MCF 10A (cell line): ENCODE measurements around the gene CDRT4. TPM values are rescaled to one million over a fixed set of nuclear protein-coding genes. Genes with fewer than 3 reads are reported as not detected.

Source experiments
- Bru-seq: library from RNA; stranded (reverse); fragments of 400-500 nt; gene quantifications from one replicate; lab custom pipeline; 2021; lab: Mats Ljungman, UMichigan
- BruChase-seq, 2 experiments: library from RNA; stranded (reverse); fragments of 400-500 nt; gene quantifications; one replicate each; lab custom pipeline; 2021; lab: Mats Ljungman, UMichigan
- BruUV-seq: library from RNA; stranded (reverse); fragments of 400-500 nt; replicated peaks from 2 replicates; lab custom pipeline; 2021; lab: Mats Ljungman, UMichigan
- CTCF ChIA-PET: fragments of 300-600 bp; sonication (Branson Sonifier 250); formaldehyde crosslinking; extraction: SDS; loops from one replicate; lab custom pipeline; 2021; ENCODE audit warnings: antibody characterized with exemption, inconsistent platforms; lab: Yijun Ruan, JAX
- POLR2A ChIA-PET: fragments of 300-600, 350-650 bp; sonication (Branson Sonifier 250); formaldehyde crosslinking; extraction: SDS; loops from one replicate; lab custom pipeline; 2020; ENCODE audit warnings: antibody characterized with exemption, inconsistent platforms; lab: Yijun Ruan, JAX
- DNase-seq: peaks from one replicate; pipeline ENCODE4 v3.0.0-alpha.2; 2018; ENCODE audit not compliant: unreplicated experiment
- H3K27ac Mint-ChIP-seq: one replicate; pipeline ENCODE4 v1.8.0; 2022; ENCODE audit warnings: mild to moderate bottlenecking, low read depth, mixed read lengths; ENCODE audit not compliant: unreplicated experiment
- H3K27me3 Mint-ChIP-seq: one replicate; pipeline ENCODE4 v1.8.0; 2022; ENCODE audit warnings: mixed read lengths; ENCODE audit not compliant: insufficient read depth, unreplicated experiment
- H3K36me3 Mint-ChIP-seq: one replicate; pipeline ENCODE4 v1.8.0; 2022; ENCODE audit warnings: mild to moderate bottlenecking, moderate library complexity, mixed read lengths; ENCODE audit not compliant: insufficient read depth, unreplicated experiment
- H3K4me1 Mint-ChIP-seq: one replicate; pipeline ENCODE4 v1.8.0; 2022; ENCODE audit warnings: mixed read lengths; ENCODE audit not compliant: insufficient read depth, unreplicated experiment
- H3K4me3 Mint-ChIP-seq: one replicate; pipeline ENCODE4 v1.8.0; 2022; ENCODE audit warnings: mild to moderate bottlenecking, moderate library complexity, mixed read lengths; ENCODE audit not compliant: unreplicated experiment
- H3K9me3 Mint-ChIP-seq: one replicate; pipeline ENCODE4 v1.8.0; 2022; ENCODE audit warnings: mixed read lengths; ENCODE audit not compliant: unreplicated experiment
- intact Hi-C: fragments of 100-400 bp; cut with micrococcal nuclease; formaldehyde crosslinking; loops from 2 replicates; pipeline ENCODE4 v1.14.1; 2022
- long read RNA-seq: library from polyadenylated mRNA; stranded (forward); transcript quantifications from one replicate; pipeline ENCODE4 v2.0.0, GENCODE V29; 2022
- total RNA-seq: library from RNA; stranded (reverse); gene quantifications from 2 replicates; pipeline ENCODE4 v1.2.3, GENCODE V29; 2022
- TF ChIP-seq, protein P1 (sequence below): fragments of 200-600 bp; IDR thresholded peaks from one replicate; pipeline ENCODE4 v1.8.0; 2022; ENCODE audit warnings: antibody characterized with exemption, mild to moderate bottlenecking; ENCODE audit not compliant: unreplicated experiment

Gene CDRT4
- total RNA-seq (11.3 and 19.6 TPM in 2 replicates), Bru-seq, nascent RNA (percentile 74 among the genes with signal in this experiment), BruChase-seq, experiment 1, labeled RNA remaining after a 6-hour chase (percentile 84 among the genes with signal in this experiment), BruChase-seq, experiment 2, labeled RNA remaining after a 2-hour chase (percentile 88 among the genes with signal in this experiment)
- long read RNA-seq, partial matches to known transcripts, result 0 of 2 reads
- long read RNA-seq, other reads (novel, unspliced or antisense), result 1 of 2 reads

DNA sequence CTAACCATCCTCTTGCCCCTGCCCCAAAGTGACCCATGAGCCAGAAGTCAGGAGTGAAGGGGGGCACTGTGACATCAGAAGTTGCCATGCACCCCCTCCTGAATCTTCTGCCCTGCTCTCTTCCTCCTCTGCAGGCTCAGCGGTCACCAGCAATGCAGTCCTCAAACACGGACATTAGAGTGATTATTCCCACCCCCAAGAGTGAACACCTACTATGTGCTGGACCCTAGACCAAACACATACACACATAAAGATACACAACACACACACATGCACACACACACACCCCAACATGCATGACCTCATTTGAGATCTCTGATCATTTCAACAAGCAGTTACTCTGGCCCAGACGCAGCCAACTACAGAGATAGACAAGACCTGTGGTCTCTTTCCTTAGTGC is at the start of gene CDRT4:
TSS of gene CDRT4 (minus strand) at position 30 of the 400 bp plus-strand sequence. CDS start 27,383 bp downstream, outside the sequence.
- Mint-ChIP-seq H3K36me3 (peaks cover 5% of the 10 kb centered on the region), H3K9me3 (no peaks in the 10 kb centered on the region), H3K27me3 (no peaks in the 10 kb centered on the region), H3K4me1 (peaks cover 12% of the 10 kb centered on the region), H3K4me3 (no peak within 1 kb of the TSS), H3K27ac (no peak within 1 kb of the TSS)
- no TSS peak for BruUV-seq
- ChIA-PET POLR2A (no interaction called here), CTCF (interaction anchor here (1.8 kb wide), 1 partner anchor 36 kb away, joined by 8 read pairs; no protein-coding TSS in a partner anchor)
- intact Hi-C loops, result no loop called here
- no peak for DNase-seq
- TF ChIP-seq, protein P1, sequence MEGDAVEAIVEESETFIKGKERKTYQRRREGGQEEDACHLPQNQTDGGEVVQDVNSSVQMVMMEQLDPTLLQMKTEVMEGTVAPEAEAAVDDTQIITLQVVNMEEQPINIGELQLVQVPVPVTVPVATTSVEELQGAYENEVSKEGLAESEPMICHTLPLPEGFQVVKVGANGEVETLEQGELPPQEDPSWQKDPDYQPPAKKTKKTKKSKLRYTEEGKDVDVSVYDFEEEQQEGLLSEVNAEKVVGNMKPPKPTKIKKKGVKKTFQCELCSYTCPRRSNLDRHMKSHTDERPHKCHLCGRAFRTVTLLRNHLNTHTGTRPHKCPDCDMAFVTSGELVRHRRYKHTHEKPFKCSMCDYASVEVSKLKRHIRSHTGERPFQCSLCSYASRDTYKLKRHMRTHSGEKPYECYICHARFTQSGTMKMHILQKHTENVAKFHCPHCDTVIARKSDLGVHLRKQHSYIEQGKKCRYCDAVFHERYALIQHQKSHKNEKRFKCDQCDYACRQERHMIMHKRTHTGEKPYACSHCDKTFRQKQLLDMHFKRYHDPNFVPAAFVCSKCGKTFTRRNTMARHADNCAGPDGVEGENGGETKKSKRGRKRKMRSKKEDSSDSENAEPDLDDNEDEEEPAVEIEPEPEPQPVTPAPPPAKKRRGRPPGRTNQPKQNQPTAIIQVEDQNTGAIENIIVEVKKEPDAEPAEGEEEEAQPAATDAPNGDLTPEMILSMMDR, result no peak

DNA sequence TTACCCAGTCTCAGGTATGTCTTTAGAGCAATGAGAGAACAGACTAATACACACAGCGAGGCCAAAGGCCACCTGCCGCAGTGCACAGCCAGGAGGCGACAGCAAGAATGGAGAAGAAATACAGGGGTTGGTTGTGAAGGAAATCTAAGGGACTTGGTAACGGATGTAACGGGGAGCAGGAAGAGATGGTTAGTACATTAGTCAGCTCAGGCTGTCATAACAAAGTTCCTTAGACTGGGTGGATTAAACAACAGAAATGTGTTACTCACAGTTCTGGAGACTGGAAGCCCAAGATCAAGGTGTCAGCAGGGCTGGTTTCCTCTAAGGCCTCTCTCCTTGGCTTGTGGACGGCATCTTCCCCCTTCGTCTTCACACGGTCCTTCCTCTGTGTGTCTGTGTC is 48.7 kb upstream of the CDRT4 start:
- intact Hi-C loops, result no loop called here
- no TSS peak for BruUV-seq
- Mint-ChIP-seq H3K4me1 (no peaks in the 10 kb centered on the region), H3K36me3 (peaks cover 24% of the 10 kb centered on the region), H3K9me3 (peaks cover 12% of the 10 kb centered on the region), H3K27ac (no peak overlapping the region), H3K27me3 (no peaks in the 10 kb centered on the region), H3K4me3 (no peak overlapping the region)
- CTCF ChIA-PET, result no interaction called here
- TF ChIP-seq, protein P1, result no peak
- POLR2A ChIA-PET, result no interaction called here
- DNase-seq, result peak; percentile 2

DNA sequence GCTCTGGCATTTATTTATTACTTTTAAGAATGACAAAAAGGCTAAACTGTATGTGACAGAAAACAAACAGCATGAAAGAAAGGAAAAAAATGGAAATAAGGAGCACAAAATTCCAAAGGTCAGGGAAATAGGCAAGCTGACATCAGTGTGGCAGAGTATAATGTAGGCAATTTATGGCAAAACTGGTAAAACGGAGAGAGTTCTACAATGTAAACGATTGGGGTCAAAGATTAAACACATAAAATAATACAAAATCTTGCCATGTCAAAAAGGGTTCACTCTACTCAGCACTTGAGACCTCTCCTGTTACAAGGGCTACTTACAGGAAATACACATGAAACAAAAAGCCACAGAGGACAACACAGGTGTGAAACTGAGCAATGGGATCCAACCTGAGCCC is 47.0 kb upstream of the CDRT4 start:
- peaks cover 24% of the 10 kb centered on the region for H3K36me3 Mint-ChIP-seq
- H3K27ac Mint-ChIP-seq, result no peak overlapping the region
- intact Hi-C loops, result no loop called here

More for the DNA sequence above, 47.0 kb upstream of the CDRT4 start:
- ChIA-PET POLR2A (interaction anchor here (0.6 kb wide), 1 partner anchor 149 kb away, joined by 3 read pairs; no protein-coding TSS in a partner anchor), CTCF (interaction anchor here (0.6 to 2.1 kb wide), 2 partner anchors 11 to 14 kb away, joined by 3 to 12 read pairs; no protein-coding TSS in a partner anchor)
- peaks cover 8% of the 10 kb centered on the region for H3K4me1 Mint-ChIP-seq
- no peak for DNase-seq
- H3K4me3 Mint-ChIP-seq, result no peak overlapping the region
- H3K9me3 Mint-ChIP-seq, result peaks cover 12% of the 10 kb centered on the region
- no TSS peak for BruUV-seq
- TF ChIP-seq, protein P1, result no peak
- no peaks in the 10 kb centered on the region for H3K27me3 Mint-ChIP-seq
